AG04449 (cell line): Measurements from ENCODE around the gene DMBX1.

Source experiments
- CTCF ChIA-PET: fragments of 350-600 bp; formaldehyde crosslinking; extraction: SDS; loops from one replicate; lab custom pipeline; 2021; ENCODE audit warnings: antibody characterized with exemption; lab: Yijun Ruan, JAX
- POLR2A ChIA-PET: fragments of 400-600, 350-600 bp; formaldehyde crosslinking; extraction: SDS; loops from one replicate; lab custom pipeline; 2020; ENCODE audit warnings: antibody characterized with exemption, inconsistent platforms; lab: Yijun Ruan, JAX
- DNase-seq: peaks from one replicate; pipeline ENCODE4 v3.0.0-alpha.2; 2010; ENCODE audit warnings: low read depth, low spot score
- H3K4me3 ChIP-seq: 2 replicates; pipeline ENCODE4 v1.5.1; 2011; ENCODE audit warnings: low read depth, mild to moderate bottlenecking, control low read depth, low read length
- CTCF ChIP-seq: IDR thresholded peaks from one replicate; pipeline ENCODE4 v1.5.1; 2011; ENCODE audit warnings: mild to moderate bottlenecking, moderate library complexity, low read length, control low read depth, inconsistent platforms; ENCODE audit not compliant: insufficient read depth; ENCODE audit errors: missing control alignments

The DMBX1 gene

DNA sequence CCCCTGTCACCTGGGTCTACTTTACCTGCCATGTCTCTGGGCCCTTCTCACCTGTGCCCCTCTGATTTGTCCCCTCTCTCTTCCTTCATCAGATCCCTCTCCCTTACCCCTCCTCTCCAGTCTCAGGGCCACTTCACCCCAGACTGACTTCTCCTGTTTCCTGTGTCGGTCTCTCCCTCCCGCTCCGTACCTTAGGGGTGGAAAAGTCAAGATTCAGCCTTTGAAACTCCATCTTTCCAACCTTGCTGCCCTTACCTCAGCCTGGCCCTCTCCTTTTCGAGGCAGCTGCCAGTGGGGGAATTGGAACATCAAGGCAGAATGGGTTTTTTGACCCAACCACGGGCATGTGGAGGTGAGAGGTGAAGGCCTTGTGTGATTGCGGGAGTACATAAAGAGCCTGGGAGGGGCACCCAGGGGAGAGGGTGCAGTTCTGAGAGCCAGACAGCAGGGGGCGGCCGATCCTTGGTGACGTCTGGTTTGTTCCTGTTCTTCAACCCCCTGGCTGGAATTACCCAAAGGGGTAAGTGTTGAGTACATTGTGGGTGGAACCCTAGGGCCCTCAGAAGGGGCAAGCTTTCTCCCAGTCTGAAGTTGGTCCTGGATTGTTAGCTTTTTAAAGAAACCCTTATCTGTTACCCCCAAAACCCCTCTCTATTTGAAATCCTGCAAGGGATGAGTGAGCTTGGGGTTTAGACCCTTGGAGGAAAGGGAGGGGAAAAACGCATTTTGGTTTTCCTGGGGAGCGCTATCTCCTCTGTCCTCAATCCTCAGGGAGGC is 12.3 kb upstream of the DMBX1 start:
- no peak overlapping the region for H3K4me3 ChIP-seq
- ChIA-PET CTCF (interaction anchor here (0.7 to 17.0 kb wide), 32 partner anchors 8 to 249 kb away, joined by 3 to 398 read pairs (median 6); a partner anchor contains a TSS), POLR2A (no interaction called here)
- no peak for DNase-seq
- peak; percentile 94 for TF ChIP-seq CTCF

GRCh38 chr1:46478721-46479485 is 10.7 kb upstream of the DMBX1 start:
- POLR2A ChIA-PET = no interaction called here
- no peak for TF ChIP-seq CTCF
- CTCF ChIA-PET = interaction anchor here (1.1 to 17.0 kb wide), 18 partner anchors 8 to 74 kb away, joined by 3 to 398 read pairs (median 8); a partner anchor contains a TSS
- H3K4me3 ChIP-seq = no peak overlapping the region
- no peak for DNase-seq

DNA sequence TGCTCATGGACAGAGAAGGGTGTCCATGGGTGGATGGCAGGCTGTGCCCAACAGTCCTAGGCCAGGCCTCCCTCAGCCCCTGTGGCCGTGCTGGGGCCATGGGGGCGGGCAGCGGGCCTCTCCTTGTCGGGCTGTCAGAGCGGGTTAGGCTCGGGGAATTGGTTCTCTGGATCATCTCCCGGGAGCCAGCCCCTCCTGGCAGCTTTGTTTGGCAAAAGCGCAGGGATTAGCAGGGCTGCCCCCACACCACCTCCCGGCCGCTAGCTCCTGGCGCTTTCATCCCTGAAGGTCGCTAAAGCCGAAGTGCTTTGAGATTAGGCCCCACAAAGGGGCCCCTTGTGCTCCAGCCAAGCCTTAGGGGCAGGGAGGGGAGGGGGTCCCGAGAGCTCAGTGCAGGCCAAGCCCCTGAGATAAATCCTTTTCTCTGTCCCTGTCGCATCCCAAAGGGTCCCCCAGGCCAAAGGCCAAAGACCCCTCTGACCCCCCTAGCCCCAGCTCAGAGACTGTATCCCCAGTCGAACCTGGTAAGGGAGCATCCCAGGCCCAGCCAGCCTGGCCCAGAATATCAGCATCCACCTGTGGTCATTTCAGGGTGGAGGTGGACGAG is 9.8 kb upstream of the DMBX1 start:
- ChIA-PET CTCF (interaction anchor here (0.6 to 17.0 kb wide), 13 partner anchors 8 to 245 kb away, joined by 3 to 398 read pairs (median 5); a partner anchor contains a TSS), POLR2A (no interaction called here)
- DNase-seq = no peak
- TF ChIP-seq CTCF = no peak
- no peak overlapping the region for H3K4me3 ChIP-seq

DNA sequence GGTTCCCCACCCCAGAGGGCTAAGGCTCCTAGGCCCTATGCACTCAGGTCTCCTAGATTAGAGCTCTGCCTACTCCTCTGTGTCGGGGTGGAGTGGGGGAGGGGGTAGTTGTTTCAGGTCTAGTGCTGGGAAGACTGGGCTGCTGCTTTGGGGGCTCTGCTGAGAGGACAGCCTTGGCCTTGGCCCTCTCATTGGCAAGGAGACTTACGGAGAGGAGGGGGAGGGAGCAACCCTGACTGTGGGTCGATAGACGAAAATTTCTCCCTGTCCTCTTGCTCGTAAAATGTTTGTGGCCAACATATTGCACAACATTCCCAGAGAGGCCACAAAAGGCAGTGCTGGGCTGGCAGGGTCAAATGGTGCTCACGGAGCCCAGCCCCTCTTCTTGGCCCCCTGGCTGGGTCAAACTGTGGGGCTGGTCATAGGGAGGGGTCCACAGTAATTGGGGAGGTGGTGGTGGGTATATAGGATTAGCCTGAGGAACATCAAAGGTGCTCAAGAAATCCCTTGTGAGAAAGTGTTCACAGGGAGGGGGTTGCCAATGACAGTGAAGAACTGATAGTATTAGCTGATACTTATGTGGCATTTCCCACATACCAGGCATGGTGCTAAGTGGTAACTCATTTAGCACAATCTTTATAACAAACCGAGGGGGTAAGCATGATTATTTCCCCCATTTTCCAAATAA is 8.5 kb upstream of the DMBX1 start:
- ChIA-PET CTCF (interaction anchor here (0.7 to 17.0 kb wide), 11 partner anchors 9 to 72 kb away, joined by 3 to 398 read pairs (median 5); a partner anchor contains a TSS), POLR2A (no interaction called here)
- no peak for TF ChIP-seq CTCF
- H3K4me3 ChIP-seq = no peak overlapping the region
- no peak for DNase-seq

GRCh38 chr1:46481961-46482360 is 7.7 kb upstream of the DMBX1 start:
- ChIA-PET CTCF (interaction anchor here (1.0 to 17.0 kb wide), 9 partner anchors 10 to 65 kb away, joined by 3 to 398 read pairs (median 5); a partner anchor contains a TSS), POLR2A (no interaction called here)
- no peak for TF ChIP-seq CTCF
- DNase-seq = no peak
- no peak overlapping the region for H3K4me3 ChIP-seq
